Osteocyte (in vitro differentiated cells): ENCODE data around the gene KASH5. TPM values are rescaled to one million over a fixed set of nuclear protein-coding genes. Genes with fewer than 3 reads are reported as not detected.
"Not testable (repeated sequence)": the region's sequence is repeated elsewhere in the genome, so short reads cannot be mapped to it uniquely, and the experiment has no call there.

Experiments
- DNase-seq: peaks from one replicate; pipeline ENCODE4 v3.0.0; 2021; ENCODE audit warnings: mixed read lengths; ENCODE audit not compliant: unreplicated experiment; ENCODE audit errors: extremely low spot score
- H3K27ac Mint-ChIP-seq: one replicate; pipeline ENCODE4 v1.8.0; 2021; ENCODE audit warnings: mild to moderate bottlenecking, mixed read lengths; ENCODE audit not compliant: unreplicated experiment
- H3K27me3 Mint-ChIP-seq: one replicate; pipeline ENCODE4 v1.8.0; 2021; ENCODE audit warnings: mixed read lengths; ENCODE audit not compliant: unreplicated experiment
- H3K36me3 Mint-ChIP-seq: one replicate; pipeline ENCODE4 v1.8.0; 2021; ENCODE audit warnings: mixed read lengths; ENCODE audit not compliant: unreplicated experiment
- H3K4me1 Mint-ChIP-seq: one replicate; pipeline ENCODE4 v1.8.0; 2021; ENCODE audit warnings: mixed read lengths; ENCODE audit not compliant: unreplicated experiment
- H3K4me3 Mint-ChIP-seq: one replicate; pipeline ENCODE4 v1.8.0; 2021; ENCODE audit warnings: mild to moderate bottlenecking, moderate library complexity, mixed read lengths; ENCODE audit not compliant: unreplicated experiment
- H3K9me3 Mint-ChIP-seq: one replicate; pipeline ENCODE4 v1.8.0; 2021; ENCODE audit warnings: mixed read lengths; ENCODE audit not compliant: unreplicated experiment
- total RNA-seq: library from RNA; stranded (reverse); gene quantifications from 2 replicates; pipeline ENCODE4 v1.2.1, GENCODE V29; 2021
- TF ChIP-seq, protein P1 (sequence below): fragments of 200-600 bp; sonication (generic); IDR thresholded peaks from 2 replicates; pipeline ENCODE4 v1.5.0; 2021; ENCODE audit warnings: antibody characterized with exemption, mild to moderate bottlenecking, moderate library complexity

Gene KASH5
- total RNA-seq, 1 donor from 2014 or later: not detected

DNA sequence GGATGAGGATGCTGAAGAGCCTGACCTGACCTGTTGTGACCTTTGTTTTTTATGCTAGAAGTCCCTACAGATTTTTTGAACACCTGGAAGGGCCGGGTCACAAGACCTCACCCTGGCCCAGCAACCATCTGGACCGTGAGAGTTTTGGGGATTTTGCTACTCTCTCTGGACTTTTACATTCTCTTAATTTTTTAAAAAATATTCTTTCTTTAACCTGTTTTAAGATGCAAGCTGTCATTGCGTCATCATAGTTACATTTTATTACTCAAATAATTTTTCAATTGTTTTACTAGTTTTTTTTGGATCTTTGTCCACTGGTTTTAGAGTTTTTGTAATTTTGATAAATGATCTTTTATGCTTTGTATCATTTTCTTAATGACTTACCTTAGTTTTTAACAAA lies 16.9 kb upstream of the KASH5 start:
- TF ChIP-seq, protein P1, sequence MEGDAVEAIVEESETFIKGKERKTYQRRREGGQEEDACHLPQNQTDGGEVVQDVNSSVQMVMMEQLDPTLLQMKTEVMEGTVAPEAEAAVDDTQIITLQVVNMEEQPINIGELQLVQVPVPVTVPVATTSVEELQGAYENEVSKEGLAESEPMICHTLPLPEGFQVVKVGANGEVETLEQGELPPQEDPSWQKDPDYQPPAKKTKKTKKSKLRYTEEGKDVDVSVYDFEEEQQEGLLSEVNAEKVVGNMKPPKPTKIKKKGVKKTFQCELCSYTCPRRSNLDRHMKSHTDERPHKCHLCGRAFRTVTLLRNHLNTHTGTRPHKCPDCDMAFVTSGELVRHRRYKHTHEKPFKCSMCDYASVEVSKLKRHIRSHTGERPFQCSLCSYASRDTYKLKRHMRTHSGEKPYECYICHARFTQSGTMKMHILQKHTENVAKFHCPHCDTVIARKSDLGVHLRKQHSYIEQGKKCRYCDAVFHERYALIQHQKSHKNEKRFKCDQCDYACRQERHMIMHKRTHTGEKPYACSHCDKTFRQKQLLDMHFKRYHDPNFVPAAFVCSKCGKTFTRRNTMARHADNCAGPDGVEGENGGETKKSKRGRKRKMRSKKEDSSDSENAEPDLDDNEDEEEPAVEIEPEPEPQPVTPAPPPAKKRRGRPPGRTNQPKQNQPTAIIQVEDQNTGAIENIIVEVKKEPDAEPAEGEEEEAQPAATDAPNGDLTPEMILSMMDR: no peak
- peaks cover 6% of the 10 kb centered on the region for H3K27me3 Mint-ChIP-seq
- no peak for DNase-seq
- no peak overlapping the region for H3K27ac Mint-ChIP-seq
- H3K36me3 Mint-ChIP-seq: peaks cover 3% of the 10 kb centered on the region
- no peaks in the 10 kb centered on the region for H3K4me1 Mint-ChIP-seq
- H3K9me3 Mint-ChIP-seq: no peaks in the 10 kb centered on the region
- H3K4me3 Mint-ChIP-seq: no peak overlapping the region

DNA sequence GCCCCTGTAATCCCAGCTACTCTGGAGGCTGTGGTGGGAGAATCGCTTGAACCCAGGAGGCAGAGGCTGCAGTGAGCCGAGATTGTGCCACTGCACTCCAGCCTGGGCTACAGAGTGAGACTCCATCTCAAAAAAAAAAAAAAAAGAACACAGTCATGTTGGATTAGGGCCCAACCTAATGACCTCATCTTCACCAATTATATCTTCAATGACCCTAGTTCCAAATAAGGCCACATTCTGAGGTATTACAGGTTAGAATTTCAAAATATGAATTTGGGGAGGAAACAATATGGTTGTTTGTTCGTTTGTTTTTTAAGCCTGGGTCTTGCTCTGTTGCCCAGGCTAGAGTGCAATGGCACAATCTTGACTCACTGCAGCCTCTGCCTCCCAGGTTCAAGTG lies 14.9 kb upstream of the KASH5 start:
- not testable (repeated sequence) for H3K9me3 Mint-ChIP-seq, H3K27me3 Mint-ChIP-seq, H3K36me3 Mint-ChIP-seq

DNA sequence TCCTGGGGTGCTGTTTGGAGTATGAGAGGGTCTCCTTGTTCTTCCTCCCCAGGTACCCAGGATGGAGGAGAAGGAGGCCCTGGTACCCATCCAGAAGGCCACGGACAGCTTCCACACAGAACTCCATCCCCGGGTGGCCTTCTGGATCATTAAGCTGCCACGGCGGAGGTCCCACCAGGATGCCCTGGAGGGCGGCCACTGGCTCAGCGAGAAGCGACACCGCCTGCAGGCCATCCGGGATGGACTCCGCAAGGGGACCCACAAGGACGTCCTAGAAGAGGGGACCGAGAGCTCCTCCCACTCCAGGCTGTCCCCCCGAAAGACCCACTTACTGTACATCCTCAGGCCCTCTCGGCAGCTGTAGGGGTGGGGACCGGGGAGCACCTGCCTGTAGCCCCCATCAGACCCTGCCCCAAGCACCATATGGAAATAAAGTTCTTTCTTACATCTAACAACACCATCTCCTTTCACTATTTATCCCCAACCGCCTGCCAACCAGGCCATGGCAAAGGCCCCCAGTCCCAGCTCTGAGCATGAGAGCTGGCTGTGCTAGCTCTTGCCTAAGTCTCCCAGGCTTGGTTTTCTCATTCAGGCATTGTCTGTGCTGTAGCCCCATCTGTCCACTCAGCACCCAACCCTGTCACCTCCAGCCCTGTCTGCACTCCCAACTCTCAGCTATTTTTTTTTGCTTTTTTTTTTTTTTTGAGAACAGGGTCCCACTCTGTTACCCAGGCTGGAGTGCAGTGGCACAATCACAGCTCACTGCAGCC lies 13.2 kb upstream of the KASH5 start:
- Mint-ChIP-seq H3K9me3 (no peaks in the 10 kb centered on the region), H3K4me1 (no peaks in the 10 kb centered on the region), H3K36me3 (no peaks in the 10 kb centered on the region), H3K4me3 (no peak overlapping the region), H3K27me3 (peaks cover 10% of the 10 kb centered on the region), H3K27ac (no peak overlapping the region)
- DNase-seq: no peak
- TF ChIP-seq, protein P1: no peak

More for the DNA sequence above, 14.9 kb upstream of the KASH5 start:
- H3K4me1 Mint-ChIP-seq, H3K4me3 Mint-ChIP-seq, DNase-seq, H3K27ac Mint-ChIP-seq: not testable (repeated sequence)

DNA sequence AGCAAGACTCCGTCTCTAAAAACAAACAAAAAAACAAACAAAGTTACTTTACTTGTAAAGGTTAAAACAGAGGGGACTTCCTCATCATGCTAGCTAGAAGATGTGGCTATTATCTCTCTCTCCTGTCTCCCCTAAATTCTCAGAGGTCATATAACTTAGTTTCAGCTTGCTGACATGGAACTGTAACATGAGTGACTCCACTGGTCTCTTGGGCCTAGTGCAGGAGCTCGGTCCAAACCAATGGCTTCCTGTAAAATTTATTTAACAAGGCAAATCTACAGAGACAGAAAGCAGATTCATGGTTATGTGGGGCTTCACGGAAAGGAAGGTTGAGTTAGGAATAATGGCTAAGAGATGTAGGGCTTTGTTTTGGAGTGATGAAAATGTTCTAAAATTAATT lies 9.5 kb upstream of the KASH5 start:
- TF ChIP-seq, protein P1: no peak
- H3K27ac Mint-ChIP-seq: no peak overlapping the region
- H3K36me3 Mint-ChIP-seq: no peaks in the 10 kb centered on the region

DNA sequence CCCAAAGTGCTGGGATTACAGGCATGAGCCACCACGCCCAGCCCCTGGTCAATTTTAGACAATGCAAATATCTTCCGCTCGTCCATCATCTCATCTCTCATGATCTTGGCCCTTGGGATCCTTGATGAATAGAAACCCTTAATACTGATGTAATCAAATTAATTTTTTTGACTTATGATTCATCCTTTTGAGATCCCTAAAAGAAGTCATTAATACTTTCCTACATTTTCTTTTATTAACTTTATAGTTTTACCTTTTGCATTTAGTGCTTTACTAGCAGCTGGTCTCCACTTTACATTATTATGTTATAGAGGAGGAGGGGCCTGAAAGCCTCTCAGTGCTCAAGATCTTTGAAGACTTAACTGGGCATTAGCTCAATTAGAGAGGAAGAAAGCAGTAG lies 7.7 kb upstream of the KASH5 start:
- H3K27me3 Mint-ChIP-seq: peaks cover 19% of the 10 kb centered on the region
- no peak overlapping the region for H3K4me3 Mint-ChIP-seq
- no peaks in the 10 kb centered on the region for H3K36me3 Mint-ChIP-seq
- TF ChIP-seq, protein P1: no peak
- H3K4me1 Mint-ChIP-seq: no peaks in the 10 kb centered on the region
- peaks cover 10% of the 10 kb centered on the region for H3K9me3 Mint-ChIP-seq
- no peak for DNase-seq
- H3K27ac Mint-ChIP-seq: no peak overlapping the region

More for the DNA sequence above, 9.5 kb upstream of the KASH5 start:
- H3K27me3 Mint-ChIP-seq: peaks cover 16% of the 10 kb centered on the region
- no peak for DNase-seq
- no peaks in the 10 kb centered on the region for H3K4me1 Mint-ChIP-seq
- H3K4me3 Mint-ChIP-seq: no peak overlapping the region
- H3K9me3 Mint-ChIP-seq: peaks cover 7% of the 10 kb centered on the region
